ENCODE measurements around the gene KRT72.

DNA sequence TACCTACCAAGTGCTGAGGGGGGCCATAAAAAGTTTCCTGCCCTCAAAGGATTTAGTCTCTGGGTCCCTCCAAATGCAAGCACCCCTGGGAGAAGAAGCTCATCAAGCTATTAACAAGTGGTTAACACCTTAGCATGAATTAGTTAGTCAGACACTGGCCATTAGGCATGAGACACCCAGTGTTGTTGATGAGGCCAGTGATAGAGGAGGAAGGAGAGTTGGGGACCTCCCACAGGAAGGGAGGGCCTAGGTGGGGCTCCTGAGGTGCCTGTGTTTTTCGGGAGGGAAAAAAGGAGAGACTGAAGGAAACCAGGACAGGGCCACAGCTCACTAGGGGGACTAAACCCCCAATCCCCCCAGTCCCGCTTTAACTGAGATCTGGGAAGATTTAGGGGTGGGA is 43.8 kb downstream of the KRT72 start:
- TF ChIP-seq, protein P1, sequence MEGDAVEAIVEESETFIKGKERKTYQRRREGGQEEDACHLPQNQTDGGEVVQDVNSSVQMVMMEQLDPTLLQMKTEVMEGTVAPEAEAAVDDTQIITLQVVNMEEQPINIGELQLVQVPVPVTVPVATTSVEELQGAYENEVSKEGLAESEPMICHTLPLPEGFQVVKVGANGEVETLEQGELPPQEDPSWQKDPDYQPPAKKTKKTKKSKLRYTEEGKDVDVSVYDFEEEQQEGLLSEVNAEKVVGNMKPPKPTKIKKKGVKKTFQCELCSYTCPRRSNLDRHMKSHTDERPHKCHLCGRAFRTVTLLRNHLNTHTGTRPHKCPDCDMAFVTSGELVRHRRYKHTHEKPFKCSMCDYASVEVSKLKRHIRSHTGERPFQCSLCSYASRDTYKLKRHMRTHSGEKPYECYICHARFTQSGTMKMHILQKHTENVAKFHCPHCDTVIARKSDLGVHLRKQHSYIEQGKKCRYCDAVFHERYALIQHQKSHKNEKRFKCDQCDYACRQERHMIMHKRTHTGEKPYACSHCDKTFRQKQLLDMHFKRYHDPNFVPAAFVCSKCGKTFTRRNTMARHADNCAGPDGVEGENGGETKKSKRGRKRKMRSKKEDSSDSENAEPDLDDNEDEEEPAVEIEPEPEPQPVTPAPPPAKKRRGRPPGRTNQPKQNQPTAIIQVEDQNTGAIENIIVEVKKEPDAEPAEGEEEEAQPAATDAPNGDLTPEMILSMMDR (IDR thresholded peaks at IDR 0.05), result no peak
- TF ChIP-seq POLR2AphosphoS5 (IDR thresholded peaks at IDR 0.05) (no peak), EP300 (IDR thresholded peaks at IDR 0.05) (no peak)

All from esophagus muscularis mucosa (tissue), 4 donors.